SJSA1 (cell line): ENCODE data around the gene DOK4. TPM values are rescaled to one million over a fixed set of nuclear protein-coding genes. Genes with fewer than 3 reads are reported as not detected.
A peak's percentile ranks its signal among the peaks of the same experiment; 100 is the strongest.

Experiments
- DNase-seq, 2 experiments: peaks; one replicate each; pipeline ENCODE4 v3.0.0-alpha.2; 2015 to 2020; ENCODE audit warnings: low spot score in 2 of 2, low read depth in 1 of 2
- H3K27ac ChIP-seq: fragments of 250-450 bp; sonication (Bioruptor Pico); 2 replicates; pipeline ENCODE4 v1.5.1; 2020; ENCODE audit warnings: mild to moderate bottlenecking, moderate library complexity
- H3K27me3 ChIP-seq: fragments of 250-450 bp; sonication (Bioruptor Pico); replicated peaks from 2 replicates; pipeline ENCODE4 v1.5.1; 2020; ENCODE audit warnings: mild to moderate bottlenecking, moderate library complexity
- H3K36me3 ChIP-seq: fragments of 250-450 bp; sonication (Bioruptor Pico); 2 replicates; pipeline ENCODE4 v1.5.1; 2020; ENCODE audit warnings: mild to moderate bottlenecking
- H3K4me1 ChIP-seq: fragments of 250-450 bp; sonication (Bioruptor Pico); replicated peaks from 2 replicates; pipeline ENCODE4 v1.6.1; 2021; ENCODE audit warnings: mild to moderate bottlenecking
- H3K4me3 ChIP-seq: fragments of 250-450 bp; sonication (Bioruptor Pico); 2 replicates; pipeline ENCODE4 v1.5.1; 2020; ENCODE audit warnings: mild to moderate bottlenecking
- H3K9me3 ChIP-seq: fragments of 250-450 bp; sonication (Bioruptor Pico); replicated peaks from 2 replicates; pipeline ENCODE4 v1.5.1; 2020; ENCODE audit warnings: mild to moderate bottlenecking
- total RNA-seq: library from RNA; depleted of rRNA; stranded (reverse); fragments of >200 nt; shearing (Covaris generic); gene quantifications from 2 replicates; pipeline ENCODE4 v1.2.3, GENCODE V29; 2014

Gene DOK4
- total RNA-seq, 1 experiment from 2014 or later = 5.6 TPM

DNA sequence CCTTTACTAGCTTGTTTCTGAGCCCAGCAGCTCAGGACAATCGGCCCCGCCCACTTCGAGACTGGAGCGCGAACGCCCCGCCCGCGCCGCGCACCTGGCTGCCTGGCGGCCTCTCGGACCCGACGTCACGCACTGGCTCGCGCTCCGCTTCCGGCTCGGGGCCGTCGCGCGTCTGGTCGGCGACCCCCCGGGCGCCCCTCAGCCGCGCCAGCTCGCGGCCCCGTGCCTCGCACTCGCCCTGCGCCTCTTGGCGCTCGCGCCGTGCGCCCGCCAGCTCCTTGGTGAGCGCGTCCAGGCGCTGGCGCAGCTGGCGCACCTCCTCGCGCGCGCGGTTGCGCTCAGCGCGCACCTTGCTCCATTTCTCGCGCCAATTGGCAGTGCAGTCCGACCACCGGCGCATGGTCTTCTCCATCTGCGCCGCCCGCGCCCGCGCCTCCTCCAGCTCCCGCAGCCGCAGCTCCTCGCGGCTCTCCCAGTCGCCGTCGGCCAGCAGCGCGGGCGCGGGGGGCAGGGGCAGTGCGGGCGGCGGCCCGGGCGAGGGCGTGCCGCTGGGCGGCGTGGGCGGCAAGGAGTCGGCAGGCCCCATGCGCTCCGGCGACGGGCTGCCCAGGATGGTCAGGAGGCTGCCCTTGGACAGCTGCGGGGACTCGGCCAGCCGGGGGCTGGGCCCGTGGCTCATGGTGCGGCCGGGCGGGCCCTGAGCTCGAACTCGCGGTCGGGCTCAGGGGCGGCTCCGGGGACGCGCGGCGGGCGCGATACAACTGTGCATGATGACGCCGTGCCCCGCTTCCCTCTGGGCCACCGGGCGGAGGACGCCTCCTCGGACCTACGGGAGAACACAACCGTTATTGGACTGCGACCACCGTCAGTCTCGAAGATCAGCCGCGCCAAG lies 42.5 kb upstream of the DOK4 start:
- Histone ChIP-seq H3K27ac (no peak overlapping the region), H3K4me1 (peaks cover 22% of the 10 kb centered on the region), H3K27me3 (no peaks in the 10 kb centered on the region), H3K36me3 (no peaks in the 10 kb centered on the region), H3K4me3 (no peak overlapping the region), H3K9me3 (no peaks in the 10 kb centered on the region)
- no peak for DNase-seq

DNA sequence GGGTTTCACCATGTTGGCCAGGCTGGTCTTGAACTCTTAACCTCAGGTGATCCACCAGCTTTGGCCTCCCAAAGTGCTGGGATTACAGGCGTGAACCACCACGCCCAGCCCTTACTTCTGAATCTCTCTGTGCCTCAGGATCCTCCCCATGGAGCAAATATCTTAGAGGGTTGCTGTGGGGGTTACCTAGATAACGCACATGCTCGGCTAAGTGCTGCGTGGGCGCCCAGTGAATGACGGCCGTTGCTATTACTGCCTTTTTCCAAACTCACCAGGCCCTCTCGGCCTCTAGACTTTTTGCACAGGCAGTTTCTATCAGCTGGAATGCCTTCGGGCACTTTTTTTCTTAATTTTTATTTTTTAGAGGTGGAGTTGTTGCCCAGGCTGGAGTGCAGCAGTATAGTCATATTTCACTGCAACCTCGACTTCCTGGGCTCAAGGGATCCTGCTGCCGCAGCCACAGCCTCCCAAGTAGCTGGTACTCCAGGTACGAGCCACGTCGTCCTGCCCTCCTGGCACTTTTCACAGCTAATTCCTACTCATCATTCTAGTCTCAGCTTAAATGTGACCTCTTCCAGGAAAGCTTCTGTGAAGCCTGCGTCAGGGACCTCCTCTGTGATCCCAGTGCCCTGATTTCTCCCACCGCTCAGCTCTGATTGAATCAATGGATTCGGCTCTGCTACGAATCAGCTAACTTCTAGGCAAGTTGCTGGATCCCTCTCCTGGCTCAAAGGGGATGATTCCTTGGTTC lies 41.5 kb upstream of the DOK4 start:
- H3K27me3 ChIP-seq = no peaks in the 10 kb centered on the region
- H3K36me3 ChIP-seq = no peaks in the 10 kb centered on the region
- no peak for DNase-seq
- no peak overlapping the region for H3K4me3 ChIP-seq
- H3K4me1 ChIP-seq = peaks cover 20% of the 10 kb centered on the region
- H3K9me3 ChIP-seq = no peaks in the 10 kb centered on the region
- H3K27ac ChIP-seq = no peak overlapping the region

DNA sequence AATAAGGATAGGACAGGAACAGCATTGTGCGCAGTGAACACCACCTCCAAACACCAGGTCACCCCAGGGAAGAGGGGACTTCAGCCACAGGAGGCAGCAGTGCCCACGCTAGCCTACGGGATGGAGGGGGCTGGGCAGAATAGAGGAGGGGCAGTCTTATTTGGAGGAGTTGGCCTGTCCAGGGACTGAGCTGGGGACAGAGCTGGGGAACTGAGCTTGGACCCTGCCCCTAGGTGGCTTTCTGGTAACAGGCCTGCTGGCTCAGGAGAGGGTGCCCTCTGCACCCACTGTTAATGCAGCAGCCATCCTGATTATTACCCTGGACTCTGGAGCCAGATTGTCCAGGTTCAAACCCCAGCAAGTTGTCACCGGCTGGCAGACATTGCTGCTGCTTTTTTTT lies 40.7 kb upstream of the DOK4 start:
- Histone ChIP-seq H3K4me1 (peaks cover 15% of the 10 kb centered on the region), H3K27ac (no peak overlapping the region), H3K27me3 (no peaks in the 10 kb centered on the region), H3K36me3 (no peaks in the 10 kb centered on the region), H3K9me3 (no peaks in the 10 kb centered on the region), H3K4me3 (no peak overlapping the region)
- DNase-seq = no peak

DNA sequence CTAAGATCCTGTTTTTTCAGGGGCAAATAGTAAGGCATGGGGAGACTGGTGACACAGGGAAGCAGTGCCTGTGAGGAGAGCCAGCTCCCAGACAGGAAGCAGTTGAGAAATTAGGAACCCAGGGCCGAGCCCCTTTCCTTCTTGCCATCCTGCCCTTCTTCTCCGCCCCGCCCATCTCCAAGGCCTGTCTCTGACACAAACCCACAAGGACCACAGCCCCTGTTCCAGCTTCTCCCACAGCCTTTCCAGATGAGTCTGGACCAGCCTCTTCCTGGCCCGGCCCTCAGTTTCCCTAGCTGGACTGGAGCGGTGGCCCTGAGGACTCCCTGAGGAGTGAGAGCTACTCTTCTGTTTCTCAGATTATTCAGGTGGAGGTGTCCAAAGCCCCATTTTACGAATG lies 40.2 kb upstream of the DOK4 start:
- no peaks in the 10 kb centered on the region for H3K36me3 ChIP-seq
- H3K4me1 ChIP-seq = peaks cover 15% of the 10 kb centered on the region
- no peaks in the 10 kb centered on the region for H3K27me3 ChIP-seq
- H3K27ac ChIP-seq = no peak overlapping the region
- H3K9me3 ChIP-seq = no peaks in the 10 kb centered on the region
- no peak overlapping the region for H3K4me3 ChIP-seq
- DNase-seq = no peak

DNA sequence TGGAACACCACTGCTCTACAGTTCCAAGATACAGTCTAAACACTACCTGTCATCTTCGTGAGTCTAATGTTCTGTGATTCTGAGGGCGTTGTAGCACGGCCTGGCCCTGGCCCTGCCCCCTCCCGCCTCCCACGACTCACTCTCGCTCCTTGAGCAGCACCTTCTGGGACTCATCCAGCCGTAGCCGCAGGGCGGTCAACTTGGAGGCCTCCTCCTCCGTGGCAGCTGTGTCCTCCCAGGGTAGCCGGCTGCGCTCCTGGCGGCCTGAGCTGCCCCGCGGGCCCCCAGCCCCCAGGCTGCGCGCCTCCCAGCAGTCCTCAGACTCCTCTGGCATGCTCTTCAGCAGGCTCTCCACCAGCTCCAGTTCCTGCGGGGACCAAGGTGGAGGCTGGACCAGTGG lies 39.5 kb upstream of the DOK4 start:
- Histone ChIP-seq H3K27ac (no peak overlapping the region), H3K27me3 (no peaks in the 10 kb centered on the region), H3K4me3 (no peak overlapping the region), H3K36me3 (no peaks in the 10 kb centered on the region), H3K4me1 (peaks cover 14% of the 10 kb centered on the region), H3K9me3 (no peaks in the 10 kb centered on the region)
- DNase-seq = no peak

DNA sequence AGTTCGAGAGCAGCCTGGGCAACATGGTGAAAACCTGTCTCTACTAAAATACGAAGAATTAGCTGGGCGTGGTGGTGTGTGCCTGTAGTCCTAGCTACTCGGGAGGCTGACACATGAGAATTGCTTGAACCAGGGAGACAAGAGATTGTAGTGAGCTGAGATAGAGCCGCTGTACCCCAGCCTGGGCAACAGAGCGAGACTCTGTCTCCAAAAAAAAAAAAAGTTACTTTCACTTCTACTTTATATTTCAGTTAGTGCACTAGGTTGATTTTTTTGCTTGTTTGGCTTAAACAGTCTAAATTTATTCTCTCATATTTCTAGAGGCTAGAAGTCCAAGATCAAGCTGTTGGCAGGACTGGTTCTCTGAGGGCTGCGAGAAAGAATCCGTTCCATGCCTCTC lies 36.7 kb upstream of the DOK4 start:
- Histone ChIP-seq H3K27ac (no peak overlapping the region), H3K36me3 (peaks cover 2% of the 10 kb centered on the region; the same call in 1 of the 2 replicates), H3K9me3 (no peaks in the 10 kb centered on the region), H3K4me1 (no peaks in the 10 kb centered on the region), H3K27me3 (no peaks in the 10 kb centered on the region), H3K4me3 (no peak overlapping the region)
- DNase-seq = no peak

DNA sequence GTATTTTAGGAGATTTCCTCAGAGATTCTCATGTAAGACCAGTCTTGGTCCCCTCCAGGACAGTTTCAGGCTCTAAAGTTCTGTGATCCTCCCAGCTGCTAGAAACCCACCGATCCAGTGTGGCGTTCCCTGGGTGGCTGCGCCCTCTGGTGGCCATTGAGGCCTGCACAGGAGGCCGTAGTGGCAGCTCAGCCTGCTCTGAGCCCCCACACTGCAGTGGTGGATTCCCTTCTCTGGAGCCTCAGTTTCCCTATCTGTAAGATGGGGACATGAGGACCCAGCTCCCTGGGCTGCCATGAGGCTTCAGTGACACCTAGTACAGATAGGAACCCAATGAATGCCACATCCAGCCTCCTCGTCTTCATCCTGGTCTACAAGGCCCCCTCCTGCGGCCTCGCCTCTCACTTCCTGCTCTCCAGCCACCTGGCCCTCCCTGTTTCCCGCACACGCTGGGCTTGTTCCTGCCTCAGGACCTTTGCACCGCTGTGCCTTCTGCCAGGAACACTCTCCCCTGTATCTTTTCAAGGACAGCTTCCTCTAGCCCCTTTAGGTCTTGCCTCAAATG lies 33.6 kb upstream of the DOK4 start:
- Histone ChIP-seq H3K4me1 (no peaks in the 10 kb centered on the region), H3K36me3 (peaks cover 4% of the 10 kb centered on the region; the same call in 1 of the 2 replicates), H3K27me3 (no peaks in the 10 kb centered on the region), H3K4me3 (no peak overlapping the region), H3K9me3 (no peaks in the 10 kb centered on the region), H3K27ac (no peak overlapping the region)
- DNase-seq = peak; percentile 40 to 77

DNA sequence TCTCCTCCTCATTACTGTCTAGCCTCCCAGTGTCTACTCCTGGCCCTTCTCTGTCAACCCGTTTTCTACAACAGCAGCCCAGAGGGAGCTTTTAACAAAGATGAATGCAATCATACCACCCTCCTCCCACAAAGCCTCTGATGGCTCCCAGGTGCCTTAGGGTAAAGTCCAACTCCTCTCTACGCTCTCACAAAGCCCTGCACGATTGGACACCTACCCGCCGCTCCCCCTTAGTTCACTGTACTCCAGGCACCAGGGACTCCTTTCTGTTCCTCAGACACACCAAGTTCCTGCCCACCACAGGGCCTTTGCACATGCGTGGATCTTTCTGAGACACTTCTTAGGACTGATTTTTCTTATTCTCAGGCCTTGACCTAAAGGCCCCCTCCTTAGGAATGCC lies 32.6 kb upstream of the DOK4 start:
- no peaks in the 10 kb centered on the region for H3K27me3 ChIP-seq
- no peak for DNase-seq
- no peak overlapping the region for H3K27ac ChIP-seq
- peaks cover 4% of the 10 kb centered on the region; the same call in 1 of the 2 replicates for H3K36me3 ChIP-seq
- H3K9me3 ChIP-seq = no peaks in the 10 kb centered on the region
- H3K4me1 ChIP-seq = no peaks in the 10 kb centered on the region; the same call in 1 of the 2 replicates
- H3K4me3 ChIP-seq = no peak overlapping the region

DNA sequence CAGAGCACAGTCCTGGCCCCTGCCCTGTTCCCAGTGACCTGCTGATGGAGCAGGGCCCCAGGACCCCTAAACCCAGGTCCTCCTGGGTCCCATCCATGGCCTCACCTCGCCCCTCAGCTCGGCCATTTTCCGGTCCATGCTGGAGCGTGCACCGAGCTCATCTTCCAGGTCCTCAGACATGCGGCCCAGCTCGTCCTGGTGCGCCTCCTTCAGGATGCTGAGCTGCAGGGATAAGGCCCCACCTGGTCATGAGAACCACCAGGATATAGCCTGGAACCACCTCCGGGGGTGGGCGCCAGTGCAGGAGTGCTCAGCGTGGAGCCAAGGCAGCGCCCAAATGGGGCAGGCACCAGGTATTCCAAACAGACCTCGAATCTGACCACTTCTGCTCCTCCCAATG lies 32.2 kb upstream of the DOK4 start:
- Histone ChIP-seq H3K4me3 (no peak overlapping the region), H3K27me3 (no peaks in the 10 kb centered on the region), H3K9me3 (no peaks in the 10 kb centered on the region), H3K36me3 (peaks cover 8% of the 10 kb centered on the region; the same call in 1 of the 2 replicates), H3K27ac (no peak overlapping the region), H3K4me1 (peaks cover 3% of the 10 kb centered on the region; the same call in 1 of the 2 replicates)
- no peak for DNase-seq

DNA sequence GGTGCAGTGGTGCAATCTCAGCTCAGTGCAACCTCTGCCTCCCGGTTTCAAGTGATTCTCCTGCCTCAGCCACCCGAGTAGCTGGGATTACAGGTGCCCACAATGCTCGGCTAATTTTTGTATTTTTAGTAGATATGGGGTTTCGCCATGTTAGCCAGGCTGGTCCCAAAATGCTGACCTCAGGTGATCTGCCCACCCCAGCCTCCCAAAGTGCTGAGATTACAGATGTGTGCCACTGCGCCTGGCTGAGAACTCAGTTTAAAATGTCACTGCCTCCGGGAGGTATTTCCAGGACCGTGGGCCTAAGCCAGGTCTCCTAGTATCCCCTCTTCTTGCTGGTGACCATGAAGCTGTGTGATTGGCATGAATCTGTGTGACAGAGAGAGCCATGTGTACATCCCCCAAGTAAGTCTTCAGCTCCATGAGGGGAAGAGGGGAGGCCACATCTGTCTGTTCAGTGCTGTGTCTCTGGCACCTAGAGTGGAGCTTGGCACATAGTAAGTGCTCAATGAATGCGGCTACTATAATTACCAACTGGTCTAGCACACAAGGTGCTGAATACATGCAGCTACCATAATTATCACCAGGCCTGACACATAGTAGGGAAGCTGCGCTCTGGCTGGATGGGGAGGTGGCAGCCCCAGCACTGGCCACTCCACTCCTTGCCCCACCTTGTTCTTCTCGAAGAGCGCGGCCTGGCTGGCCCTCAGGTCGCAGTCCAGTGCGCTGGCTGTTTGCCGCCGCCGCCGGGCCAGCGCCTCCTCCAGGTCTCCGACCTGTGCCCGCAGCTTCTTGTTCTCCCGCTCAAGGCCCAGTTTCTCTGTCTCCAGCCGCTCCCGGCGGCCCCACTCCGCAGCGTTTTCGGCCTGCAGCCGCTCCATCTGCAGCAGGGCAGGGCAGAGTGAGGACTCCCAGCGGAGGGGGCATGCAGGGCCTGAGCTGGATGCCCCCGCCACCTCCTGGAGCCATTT lies 31.4 kb upstream of the DOK4 start:
- no peak for DNase-seq
- peaks cover 8% of the 10 kb centered on the region; the same call in 1 of the 2 replicates for H3K36me3 ChIP-seq
- H3K27ac ChIP-seq = no peak overlapping the region
- no peaks in the 10 kb centered on the region for H3K27me3 ChIP-seq
- peaks cover 4% of the 10 kb centered on the region; the same call in 1 of the 2 replicates for H3K4me1 ChIP-seq
- H3K9me3 ChIP-seq = no peaks in the 10 kb centered on the region
- H3K4me3 ChIP-seq = no peak overlapping the region

DNA sequence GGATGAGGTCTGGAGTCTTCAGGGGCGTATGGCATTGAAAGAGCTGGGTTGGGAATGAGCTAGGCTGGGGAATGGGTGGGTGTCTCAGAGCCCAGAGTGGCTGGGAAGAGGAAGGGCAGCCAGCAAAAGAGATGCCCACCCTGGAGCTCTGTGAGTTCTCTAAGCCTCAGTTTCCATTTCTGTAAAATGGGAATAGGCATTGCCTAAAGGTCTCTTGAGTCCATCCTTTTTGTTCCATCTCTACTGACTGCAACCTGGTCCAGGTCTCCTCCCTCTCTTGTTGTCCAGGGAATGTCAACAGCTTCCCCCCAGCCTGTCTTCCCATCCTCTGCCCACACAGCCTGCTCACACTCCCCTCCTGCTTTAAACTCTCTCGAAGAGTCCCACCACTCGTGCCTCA lies 30.5 kb upstream of the DOK4 start:
- no peaks in the 10 kb centered on the region for H3K9me3 ChIP-seq
- peaks cover 4% of the 10 kb centered on the region; the same call in 1 of the 2 replicates for H3K4me1 ChIP-seq
- no peak overlapping the region for H3K4me3 ChIP-seq
- no peak for DNase-seq
- no peak overlapping the region for H3K27ac ChIP-seq
- peaks cover 8% of the 10 kb centered on the region; the same call in 1 of the 2 replicates for H3K36me3 ChIP-seq
- no peaks in the 10 kb centered on the region for H3K27me3 ChIP-seq

DNA sequence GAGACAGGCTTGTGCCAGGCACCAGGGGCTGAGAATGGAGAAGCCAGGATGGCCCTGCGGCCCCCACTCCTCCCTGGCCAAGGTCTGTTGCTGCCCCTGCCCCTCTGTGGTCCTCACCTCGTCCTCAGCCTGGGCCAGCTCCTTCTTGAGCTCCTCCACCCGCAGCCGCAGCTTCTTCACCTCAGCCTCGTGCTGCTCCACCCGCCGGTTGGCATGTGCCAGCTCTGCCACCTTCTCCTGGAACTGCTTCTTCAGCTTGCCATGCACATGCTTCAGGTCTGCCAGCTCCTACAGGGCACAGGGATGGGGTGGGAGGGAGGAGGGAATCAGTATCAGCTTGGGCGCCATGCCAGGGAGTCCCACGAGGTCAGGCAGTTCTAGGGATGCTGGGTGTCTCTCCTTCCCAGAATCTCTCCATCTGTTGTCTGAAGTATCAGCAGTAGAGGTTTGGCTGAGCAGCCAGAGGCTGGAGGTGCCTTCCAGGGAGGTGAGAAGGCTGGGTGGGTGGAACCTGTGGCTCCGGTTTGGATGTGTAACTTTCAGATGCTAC lies 30.0 kb upstream of the DOK4 start:
- H3K9me3 ChIP-seq = no peaks in the 10 kb centered on the region
- no peak for DNase-seq
- no peak overlapping the region for H3K27ac ChIP-seq
- H3K36me3 ChIP-seq = peaks cover 8% of the 10 kb centered on the region; the same call in 1 of the 2 replicates
- H3K27me3 ChIP-seq = no peaks in the 10 kb centered on the region
- peaks cover 4% of the 10 kb centered on the region; the same call in 1 of the 2 replicates for H3K4me1 ChIP-seq
- no peak overlapping the region for H3K4me3 ChIP-seq
